GM19463 (cell line): ENCODE measurements around the gene KLK1.
"Not testable (repeated sequence)": the region's sequence is repeated elsewhere in the genome, so short reads cannot be mapped to it uniquely, and the experiment has no call there.

ENCODE experiments used
- ATAC-seq: cut with Tn5 transposase; IDR thresholded peaks from one replicate; pipeline ENCODE4 v1.9.1; 2021; ENCODE audit warnings: mild to moderate bottlenecking, moderate library complexity; ENCODE audit not compliant: unreplicated experiment

Gene KLK1

GRCh38 chr19:50770164-50770563, 53.4 kb downstream of the KLK1 start, which contains the start of gene GPR32:
GPR32 (plus strand) TSS chr19:50770464; CDS start chr19:50770601, 137 bp downstream.
- not testable (repeated sequence) for ATAC-seq
